BLaER1 treated with 17β-estradiol and CSF1 and Interleukin-3, amounts not matched to agents 10 nM and 100 nM (cell line): ENCODE data around the gene OTOP2.
A peak's percentile ranks its signal among the peaks of the same experiment; 100 is the strongest.

Experiments used
- H3K27ac ChIP-seq, 11 experiments: shearing (Covaris generic); formaldehyde crosslinking; 2 replicates each; pipeline ENCODE4 v1.8.1; 2022
- H3K27me3 ChIP-seq, 11 experiments: shearing (Covaris generic); formaldehyde crosslinking; 2 replicates each; pipeline ENCODE4 v1.8.1; 2022
- H3K36me3 ChIP-seq, 11 experiments: shearing (Covaris generic); formaldehyde crosslinking; 2 replicates each; pipeline ENCODE4 v1.8.1; 2022
- H3K4me1 ChIP-seq, 10 experiments: shearing (Covaris generic); formaldehyde crosslinking; 2 replicates each; pipeline ENCODE4 v1.8.1; 2022
- H3K4me2 ChIP-seq, 11 experiments: shearing (Covaris generic); formaldehyde crosslinking; 2 replicates each; pipeline ENCODE4 v1.8.1; 2022
- H3K4me3 ChIP-seq, 10 experiments: shearing (Covaris generic); formaldehyde crosslinking; 2 replicates each; pipeline ENCODE4 v1.8.1; 2022
- H3K9ac ChIP-seq, 11 experiments: shearing (Covaris generic); formaldehyde crosslinking; 2 replicates each; pipeline ENCODE4 v1.8.1; 2022
- H3K9me3 ChIP-seq, 11 experiments: shearing (Covaris generic); formaldehyde crosslinking; replicated peaks in 1 of 11; 2 replicates each; pipeline ENCODE4 v1.8.1; 2022
- H4K20me1 ChIP-seq, 11 experiments: shearing (Covaris generic); formaldehyde crosslinking; 2 replicates each; pipeline ENCODE4 v1.8.1; 2022
- Cebpa-rat ChIP-seq, 11 experiments: shearing (Covaris generic); IDR thresholded peaks; 2 replicates each; pipeline ENCODE4 v1.8.1; 2022

OTOP2 gene, protein sequence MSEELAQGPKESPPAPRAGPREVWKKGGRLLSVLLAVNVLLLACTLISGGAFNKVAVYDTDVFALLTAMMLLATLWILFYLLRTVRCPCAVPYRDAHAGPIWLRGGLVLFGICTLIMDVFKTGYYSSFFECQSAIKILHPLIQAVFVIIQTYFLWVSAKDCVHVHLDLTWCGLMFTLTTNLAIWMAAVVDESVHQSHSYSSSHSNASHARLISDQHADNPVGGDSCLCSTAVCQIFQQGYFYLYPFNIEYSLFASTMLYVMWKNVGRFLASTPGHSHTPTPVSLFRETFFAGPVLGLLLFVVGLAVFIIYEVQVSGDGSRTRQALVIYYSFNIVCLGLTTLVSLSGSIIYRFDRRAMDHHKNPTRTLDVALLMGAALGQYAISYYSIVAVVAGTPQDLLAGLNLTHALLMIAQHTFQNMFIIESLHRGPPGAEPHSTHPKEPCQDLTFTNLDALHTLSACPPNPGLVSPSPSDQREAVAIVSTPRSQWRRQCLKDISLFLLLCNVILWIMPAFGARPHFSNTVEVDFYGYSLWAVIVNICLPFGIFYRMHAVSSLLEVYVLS

DNA sequence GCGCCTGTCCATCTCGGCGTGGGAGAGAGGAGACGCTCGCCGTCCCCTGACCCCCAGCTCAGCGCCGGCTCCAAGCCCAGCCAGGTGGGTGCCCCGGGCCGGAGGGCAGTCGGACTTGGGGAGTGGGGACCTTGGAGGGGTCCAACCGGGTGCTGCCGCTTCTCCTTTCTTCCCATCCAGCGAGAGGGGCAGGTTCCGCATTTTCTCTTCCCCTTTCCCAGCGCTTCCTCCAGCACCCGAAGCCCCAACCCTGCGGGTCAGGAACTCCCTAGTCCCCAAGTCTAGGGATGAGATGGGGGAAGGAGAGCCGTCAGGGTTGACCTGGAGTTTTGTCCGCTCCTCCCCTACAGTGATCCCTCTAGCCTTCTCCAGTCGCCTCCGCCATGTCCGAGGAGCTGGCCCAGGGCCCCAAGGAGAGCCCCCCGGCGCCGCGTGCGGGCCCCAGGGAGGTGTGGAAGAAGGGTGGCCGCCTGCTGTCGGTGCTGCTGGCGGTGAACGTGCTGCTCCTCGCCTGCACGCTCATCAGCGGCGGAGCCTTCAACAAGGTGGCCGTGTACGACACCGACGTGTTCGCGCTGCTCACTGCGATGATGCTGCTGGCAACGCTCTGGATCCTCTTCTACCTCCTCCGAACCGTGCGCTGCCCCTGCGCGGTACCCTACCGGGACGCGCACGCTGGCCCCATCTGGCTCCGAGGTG, at the start of gene OTOP2:
TSS of gene OTOP2 (plus strand) at position 24 of the 699 bp plus-strand sequence. CDS start at position 384, 360 bp downstream.
- Histone ChIP-seq H3K27me3 (peaks cover 68 to 87% (median 80%) of the 10 kb centered on the region in 11 experiments), H3K9ac (no peak within 1 kb of the TSS)

DNA sequence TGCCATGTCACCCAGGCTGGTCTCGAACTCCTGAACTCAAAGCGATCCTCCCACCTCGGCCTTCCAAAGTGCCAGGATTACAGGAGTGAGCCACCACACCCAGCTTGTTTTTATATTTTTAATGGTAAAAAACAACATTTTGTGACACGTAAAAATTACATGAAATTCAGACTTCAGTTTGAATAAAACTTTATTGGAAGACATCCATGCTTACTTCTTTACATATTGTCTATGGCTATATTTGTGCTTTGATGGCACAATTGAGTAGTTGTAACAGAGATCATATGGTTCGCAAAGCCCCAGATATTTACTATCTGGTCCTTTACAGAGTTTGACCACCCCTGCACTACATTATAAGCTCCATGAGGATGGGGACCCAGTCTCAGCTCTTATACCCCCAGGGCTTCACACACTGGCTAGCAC, 49.4 kb upstream of the OTOP2 start:
- Histone ChIP-seq H3K9me3 (no peaks in the 10 kb centered on the region), H3K36me3 (no peaks in the 10 kb centered on the region), H3K4me3 (no peak overlapping the region), H4K20me1 (peaks cover 0 to 6% (median 0%) of the 10 kb centered on the region in 11 experiments; a peak in 2 of 22 replicates), H3K27me3 (no peaks in the 10 kb centered on the region), H3K4me2 (peak overlapping the region in 8 of 11 experiments; percentile 81 to 93 (median 88); a peak in 10 of 22 replicates), H3K27ac (0 out of 22 replicates have a peak overlapping the region, but pooled peaks of 2 of the 11 experiments have one; percentile 88 to 90), H3K4me1 (peaks cover 33 to 42% (median 38%) of the 10 kb centered on the region in 10 experiments), H3K9ac (no peak overlapping the region)
- no peak for TF ChIP-seq Cebpa-rat (IDR thresholded peaks at IDR 0.05)

More for the DNA sequence above, at the start of gene OTOP2:
- Histone ChIP-seq H3K9me3 (no peaks in the 10 kb centered on the region), H3K36me3 (no peaks in the 10 kb centered on the region), H3K27ac (no peak within 1 kb of the TSS), H3K4me3 (no peak within 1 kb of the TSS), H3K4me1 (peaks cover 0 to 18% (median 7%) of the 10 kb centered on the region in 10 experiments; a peak in 10 of 20 replicates), H4K20me1 (peaks cover 0 to 43% (median 6%) of the 10 kb centered on the region in 11 experiments; a peak in 9 of 22 replicates), H3K4me2 (peak within 1 kb of the TSS in 3 of 11 experiments; percentile 46 to 75 (median 70); a peak in 7 of 22 replicates)
- TF ChIP-seq Cebpa-rat (IDR thresholded peaks at IDR 0.05): no peak

DNA sequence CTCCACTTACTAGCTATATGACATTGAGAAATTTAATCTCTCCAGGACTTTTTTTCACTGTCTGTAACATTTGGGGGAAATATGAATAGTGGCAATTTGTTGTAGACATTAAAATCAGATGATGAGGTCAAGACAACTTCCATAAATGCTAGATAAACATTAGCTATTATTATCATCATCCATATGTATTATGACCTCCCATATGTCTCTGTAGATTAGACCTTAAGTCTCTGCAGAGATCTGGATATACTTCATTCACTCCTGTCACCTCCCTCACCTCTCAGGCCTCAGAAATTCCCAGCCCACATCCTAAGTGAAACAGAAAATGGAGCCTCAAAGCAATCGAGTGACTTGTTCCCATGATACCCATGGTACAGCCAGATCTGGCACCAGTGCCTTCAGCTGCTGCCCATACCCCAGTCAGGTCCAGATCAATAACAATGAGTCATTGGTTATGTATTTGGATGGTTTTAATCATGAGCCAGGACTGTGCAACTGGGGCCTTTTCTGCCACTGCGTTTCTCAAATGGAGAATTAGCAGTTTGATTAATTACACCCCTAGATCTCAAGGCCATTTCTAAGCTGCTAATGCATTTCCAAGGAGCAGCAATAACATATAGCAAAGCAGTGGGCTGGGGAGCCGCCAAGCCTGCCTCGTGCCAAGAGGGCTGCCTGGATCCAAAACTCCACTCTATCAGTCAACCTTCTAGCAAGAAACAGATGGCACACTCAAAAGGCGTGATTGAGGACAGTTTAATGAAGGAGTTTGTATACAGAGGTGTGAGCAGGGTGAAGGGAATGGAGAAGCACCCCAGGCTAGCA, 48.7 kb upstream of the OTOP2 start:
- H3K4me1 ChIP-seq: peaks cover 33 to 44% (median 39%) of the 10 kb centered on the region in 10 experiments
- H3K27me3 ChIP-seq: no peaks in the 10 kb centered on the region
- no peak overlapping the region for H3K27ac ChIP-seq
- no peak overlapping the region for H3K4me3 ChIP-seq
- no peak overlapping the region for H3K9ac ChIP-seq
- peaks cover 0 to 4% (median 0%) of the 10 kb centered on the region in 11 experiments; a peak in 1 of 22 replicates for H4K20me1 ChIP-seq
- no peak overlapping the region for H3K4me2 ChIP-seq
- H3K36me3 ChIP-seq: no peaks in the 10 kb centered on the region
- no peak for TF ChIP-seq Cebpa-rat (IDR thresholded peaks at IDR 0.05)
- H3K9me3 ChIP-seq: no peaks in the 10 kb centered on the region

DNA sequence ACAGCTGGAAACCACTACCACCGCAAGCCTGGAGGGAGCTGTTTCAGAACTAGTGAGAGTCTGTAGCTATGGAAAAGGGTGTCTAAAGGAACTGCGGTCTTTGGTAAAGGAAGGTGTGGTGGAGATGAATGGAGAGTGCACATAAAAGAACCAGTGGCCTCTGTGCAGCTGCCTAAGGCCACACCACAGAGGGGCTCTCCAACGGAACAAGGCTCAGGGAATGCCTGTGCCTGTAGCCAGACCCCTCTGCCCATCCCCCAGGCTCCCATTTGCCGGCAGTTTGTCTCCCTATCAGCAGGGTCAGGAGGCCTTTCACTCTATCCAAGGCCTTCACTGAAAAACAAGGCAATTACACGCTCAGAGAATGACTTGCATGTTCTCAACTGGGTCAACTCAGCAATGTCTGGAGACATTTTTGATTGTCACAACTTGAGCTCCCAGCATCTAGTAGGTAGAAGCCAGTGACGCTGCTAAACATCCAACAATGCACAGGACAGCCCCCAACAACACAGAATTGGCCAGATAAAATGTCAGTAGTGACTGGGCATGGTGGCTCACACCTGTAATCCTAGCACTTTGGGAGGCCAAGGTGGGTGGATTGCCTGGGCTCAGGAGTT, 48.0 kb upstream of the OTOP2 start:
- TF ChIP-seq Cebpa-rat (IDR thresholded peaks at IDR 0.05): no peak
- H3K9ac ChIP-seq: no peak overlapping the region
- H3K4me3 ChIP-seq: no peak overlapping the region

DNA sequence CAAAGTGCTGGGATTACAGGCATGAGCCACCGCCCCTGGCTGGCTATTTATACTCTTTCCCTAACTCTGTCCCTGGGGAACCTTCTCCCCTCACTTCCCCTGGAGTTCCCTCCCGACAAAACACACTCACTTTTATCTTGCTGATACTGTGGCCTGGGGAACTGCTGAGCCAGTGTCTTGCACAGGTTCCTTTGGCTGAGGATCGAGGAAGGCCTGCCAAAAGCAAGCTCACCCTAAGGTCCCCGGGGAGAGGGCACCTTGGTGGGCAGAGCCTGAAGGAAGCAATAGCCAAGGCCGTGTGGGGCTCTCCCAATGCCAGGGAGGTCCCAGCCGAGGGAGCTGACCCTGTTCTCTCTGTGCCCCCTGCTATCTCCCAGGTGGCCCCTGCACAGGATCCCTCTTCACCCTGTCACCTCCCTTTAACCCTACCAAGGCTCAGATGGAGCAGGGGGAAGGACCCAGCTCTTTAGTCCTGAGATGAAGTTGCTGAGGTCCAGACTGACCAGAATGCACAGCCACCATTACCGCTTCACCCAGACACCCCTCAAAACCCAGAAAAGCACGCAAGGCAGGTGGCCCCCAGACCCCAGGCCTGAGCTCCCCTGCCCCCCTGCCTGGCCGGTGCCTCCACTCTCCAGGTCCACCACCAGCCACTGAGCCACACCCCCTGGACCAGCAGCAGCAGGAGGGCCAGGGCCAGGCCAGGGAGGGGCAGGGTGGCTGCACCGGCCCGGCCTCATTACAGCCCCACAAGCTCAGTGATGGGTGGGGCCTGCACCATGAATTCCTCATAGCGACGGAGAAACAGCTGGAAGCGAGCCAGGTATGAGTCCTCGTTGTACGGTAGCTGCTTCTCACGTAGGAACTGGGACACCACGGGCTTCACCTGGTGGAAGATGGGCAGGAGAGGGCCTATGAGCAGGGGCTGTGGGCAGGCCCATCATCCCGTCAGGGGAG, 46.2 kb upstream of the OTOP2 start:
- Histone ChIP-seq H3K27ac (no peak overlapping the region), H3K27me3 (no peaks in the 10 kb centered on the region), H4K20me1 (no peaks in the 10 kb centered on the region), H3K4me3 (no peak overlapping the region), H3K9me3 (no peaks in the 10 kb centered on the region), H3K4me2 (peak overlapping the region; percentile 50 to 83 (median 70)), H3K9ac (peak overlapping the region in 9 of 11 experiments; percentile 16 to 54 (median 48); a peak in 9 of 22 replicates), H3K36me3 (no peaks in the 10 kb centered on the region), H3K4me1 (peaks cover 20 to 37% (median 27%) of the 10 kb centered on the region in 10 experiments)
- TF ChIP-seq Cebpa-rat (IDR thresholded peaks at IDR 0.05): no peak

More for the DNA sequence above, 48.0 kb upstream of the OTOP2 start:
- H3K27me3 ChIP-seq: no peaks in the 10 kb centered on the region
- H4K20me1 ChIP-seq: peaks cover 0 to 4% (median 0%) of the 10 kb centered on the region in 11 experiments; a peak in 1 of 22 replicates
- no peak overlapping the region for H3K4me2 ChIP-seq
- no peaks in the 10 kb centered on the region for H3K9me3 ChIP-seq
- H3K4me1 ChIP-seq: peaks cover 33 to 44% (median 38%) of the 10 kb centered on the region in 10 experiments
- no peaks in the 10 kb centered on the region for H3K36me3 ChIP-seq
- H3K27ac ChIP-seq: no peak overlapping the region

DNA sequence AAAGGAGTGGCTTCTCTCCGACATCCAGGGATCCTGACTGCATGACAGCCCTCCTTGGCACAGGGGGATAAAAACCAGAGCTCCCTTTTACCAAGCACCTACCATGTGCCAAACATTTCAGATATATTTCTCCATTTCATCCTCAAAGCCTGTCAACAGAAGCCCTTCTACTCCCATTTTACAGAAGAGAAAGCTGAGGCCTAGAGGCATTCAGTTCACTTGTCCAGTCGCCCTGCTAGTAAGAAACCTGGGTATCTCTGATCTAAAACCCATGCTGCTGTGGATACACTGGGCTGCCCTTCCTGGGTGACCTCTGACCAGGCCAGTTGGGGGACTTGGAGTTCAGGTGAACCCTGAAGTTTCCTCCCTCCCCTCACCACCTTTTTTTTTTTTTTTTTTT, 45.4 kb upstream of the OTOP2 start:
- Histone ChIP-seq H3K9me3 (no peaks in the 10 kb centered on the region), H3K4me3 (no peak overlapping the region), H3K4me1 (peaks cover 20 to 44% (median 34%) of the 10 kb centered on the region in 10 experiments), H4K20me1 (no peaks in the 10 kb centered on the region), H3K36me3 (no peaks in the 10 kb centered on the region), H3K27me3 (no peaks in the 10 kb centered on the region), H3K4me2 (peak overlapping the region in 1 of 11 experiments; percentile 80; a peak in 3 of 22 replicates), H3K27ac (no peak overlapping the region), H3K9ac (no peak overlapping the region)
- TF ChIP-seq Cebpa-rat (IDR thresholded peaks at IDR 0.05): no peak

DNA sequence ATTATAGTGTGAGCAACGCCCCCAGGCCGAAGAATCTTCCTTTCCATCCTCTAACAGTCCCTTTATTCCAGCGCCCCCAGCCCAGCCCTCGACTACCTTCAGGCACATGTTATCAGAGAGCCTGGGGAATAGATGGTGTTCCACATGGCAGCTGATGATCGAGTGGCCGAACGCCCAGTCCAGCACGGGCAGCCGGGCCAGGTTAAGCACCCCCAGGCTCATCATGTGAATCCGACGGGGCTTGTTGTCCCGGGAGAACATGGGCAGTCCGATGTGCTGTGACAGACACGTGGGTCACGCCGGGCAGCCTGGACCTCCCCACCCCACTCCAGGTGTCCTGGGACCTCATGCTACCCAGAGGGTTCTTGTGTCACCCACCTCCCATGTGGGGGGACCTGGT, 44.8 kb upstream of the OTOP2 start:
- TF ChIP-seq Cebpa-rat (IDR thresholded peaks at IDR 0.05): no peak
- no peaks in the 10 kb centered on the region for H3K9me3 ChIP-seq
- no peaks in the 10 kb centered on the region for H3K27me3 ChIP-seq
- peak overlapping the region in 1 of 11 experiments; percentile 20; a peak in 1 of 22 replicates for H3K4me2 ChIP-seq
- H3K4me1 ChIP-seq: peaks cover 13 to 43% (median 32%) of the 10 kb centered on the region in 10 experiments
- H3K27ac ChIP-seq: no peak overlapping the region
- H3K9ac ChIP-seq: no peak overlapping the region
- H4K20me1 ChIP-seq: no peaks in the 10 kb centered on the region
- no peak overlapping the region for H3K4me3 ChIP-seq
- H3K36me3 ChIP-seq: no peaks in the 10 kb centered on the region
